Cerebellar cortex (tissue), 1 donor: Measurements from ENCODE around the gene EML4.

Experiments
- DNase-seq: peaks from one replicate; pipeline ENCODE4 v3.0.0-alpha.2; 2015; ENCODE audit warnings: low spot score

Gene EML4

GRCh38 chr2:42196403-42197267 lies 27.5 kb downstream of the EML4 start:
- DNase-seq, result peak; percentile 72

GRCh38 chr2:42197792-42198191 lies 28.6 kb downstream of the EML4 start:
- DNase-seq, result no peak

GRCh38 chr2:42198466-42198865 lies 29.3 kb downstream of the EML4 start:
- DNase-seq, result no peak

- DNase-seq, result no peak
Measured at GRCh38 chr2:42199002-42199401, 29.8 kb downstream of the EML4 start.

GRCh38 chr2:42199626-42200025 lies 30.5 kb downstream of the EML4 start:
- no peak for DNase-seq

- DNase-seq, result no peak
Measured at GRCh38 chr2:42200926-42201855, 32.0 kb downstream of the EML4 start.

GRCh38 chr2:42202634-42203008 lies 33.5 kb downstream of the EML4 start:
- DNase-seq, result no peak

GRCh38 chr2:42203792-42204191 lies 34.6 kb downstream of the EML4 start:
- DNase-seq, result no peak

- DNase-seq, result no peak
Measured at GRCh38 chr2:42205337-42205736, 36.2 kb downstream of the EML4 start.

GRCh38 chr2:42207826-42208225 lies 38.7 kb downstream of the EML4 start:
- no peak for DNase-seq

GRCh38 chr2:42210203-42210602 lies 41.0 kb downstream of the EML4 start:
- DNase-seq, result no peak

GRCh38 chr2:42211291-42211690 lies 42.1 kb downstream of the EML4 start:
- DNase-seq, result no peak

GRCh38 chr2:42214669-42215068 lies 45.5 kb downstream of the EML4 start:
- no peak for DNase-seq

GRCh38 chr2:42216694-42217093 lies 47.5 kb downstream of the EML4 start:
- DNase-seq, result no peak

GRCh38 chr2:42217307-42217706 lies 48.2 kb downstream of the EML4 start:
- no peak for DNase-seq

GRCh38 chr2:42217914-42218313 lies 48.8 kb downstream of the EML4 start:
- no peak for DNase-seq

- no peak for DNase-seq
Measured at GRCh38 chr2:42218712-42219111, 49.6 kb downstream of the EML4 start.

- DNase-seq, result no peak
Measured at GRCh38 chr2:42219160-42219559, 50.0 kb downstream of the EML4 start.

- DNase-seq, result no peak
Measured at GRCh38 chr2:42220566-42220965, 51.4 kb downstream of the EML4 start.

- no peak for DNase-seq
Measured at GRCh38 chr2:42223067-42223854, 54.1 kb downstream of the EML4 start.

- DNase-seq, result no peak
Measured at GRCh38 chr2:42223855-42224268, 54.7 kb downstream of the EML4 start.

- no peak for DNase-seq
Measured at GRCh38 chr2:42224422-42225067, 55.4 kb downstream of the EML4 start.
